ENCODE data around the gene SLC35F1.

The SLC35F1 gene

DNA sequence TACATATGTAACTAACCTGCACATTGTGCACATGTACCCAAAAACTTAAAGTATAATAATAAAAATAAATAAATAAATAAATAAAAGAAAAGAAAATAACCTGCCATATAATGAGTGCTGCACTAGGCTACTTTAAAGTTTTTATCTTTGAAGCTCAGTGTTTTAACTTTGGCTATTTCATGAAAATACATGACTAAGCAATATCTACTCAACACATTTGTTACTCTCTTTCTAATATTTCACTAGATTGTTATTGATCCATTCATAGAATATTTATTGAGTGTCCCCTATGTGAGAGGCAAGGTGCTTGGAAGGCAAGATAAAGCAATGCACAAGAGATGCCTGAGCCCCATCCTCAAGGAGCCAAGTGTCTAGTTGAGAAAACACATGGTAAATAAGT, 221.7 kb downstream of the SLC35F1 start:
- H2AFZ ChIP-seq (ENCODE audit: low read depth, low read length): no peak overlapping the region

DNA sequence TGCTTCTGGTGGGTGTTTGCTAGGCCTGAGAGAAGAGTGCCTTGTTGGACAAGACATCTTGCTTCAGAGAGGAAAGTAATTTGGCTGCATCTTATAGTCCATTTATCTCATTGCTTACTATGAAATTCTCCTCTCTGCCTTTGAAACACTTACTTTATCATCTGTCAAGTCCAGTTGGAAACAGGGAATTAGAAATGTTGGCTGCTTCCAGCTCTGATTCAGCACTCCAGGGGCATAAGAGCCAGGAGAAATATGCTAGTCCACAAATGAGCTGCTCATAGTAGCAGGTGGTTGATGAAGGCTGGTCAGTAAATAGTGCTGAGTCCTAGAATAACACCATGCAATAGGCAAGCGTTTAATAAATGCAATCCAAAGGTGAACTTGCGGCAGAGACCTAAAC, 227.1 kb downstream of the SLC35F1 start:
- H2AFZ ChIP-seq (ENCODE audit: low read depth, low read length): no peak overlapping the region
- TF ChIP-seq EZH2phosphoT487 (IDR thresholded peaks at IDR 0.05; ENCODE audit: low read depth): no peak
- TF ChIP-seq, protein P1, sequence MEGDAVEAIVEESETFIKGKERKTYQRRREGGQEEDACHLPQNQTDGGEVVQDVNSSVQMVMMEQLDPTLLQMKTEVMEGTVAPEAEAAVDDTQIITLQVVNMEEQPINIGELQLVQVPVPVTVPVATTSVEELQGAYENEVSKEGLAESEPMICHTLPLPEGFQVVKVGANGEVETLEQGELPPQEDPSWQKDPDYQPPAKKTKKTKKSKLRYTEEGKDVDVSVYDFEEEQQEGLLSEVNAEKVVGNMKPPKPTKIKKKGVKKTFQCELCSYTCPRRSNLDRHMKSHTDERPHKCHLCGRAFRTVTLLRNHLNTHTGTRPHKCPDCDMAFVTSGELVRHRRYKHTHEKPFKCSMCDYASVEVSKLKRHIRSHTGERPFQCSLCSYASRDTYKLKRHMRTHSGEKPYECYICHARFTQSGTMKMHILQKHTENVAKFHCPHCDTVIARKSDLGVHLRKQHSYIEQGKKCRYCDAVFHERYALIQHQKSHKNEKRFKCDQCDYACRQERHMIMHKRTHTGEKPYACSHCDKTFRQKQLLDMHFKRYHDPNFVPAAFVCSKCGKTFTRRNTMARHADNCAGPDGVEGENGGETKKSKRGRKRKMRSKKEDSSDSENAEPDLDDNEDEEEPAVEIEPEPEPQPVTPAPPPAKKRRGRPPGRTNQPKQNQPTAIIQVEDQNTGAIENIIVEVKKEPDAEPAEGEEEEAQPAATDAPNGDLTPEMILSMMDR (IDR thresholded peaks at IDR 0.05; ENCODE audit: low read depth, low read length): no peak
- no peak overlapping the region for H3K27ac ChIP-seq (ENCODE audit: low read length)
- H3K9me3 ChIP-seq (ENCODE audit: insufficient read depth, low read length): no peaks in the 10 kb centered on the region
- no peaks in the 10 kb centered on the region for H3K27me3 ChIP-seq (ENCODE audit: low read depth, low read length)
- no peak overlapping the region for H3K4me2 ChIP-seq (ENCODE audit: low read length)
- H3K36me3 ChIP-seq (replicated peaks; ENCODE audit: low read depth, low read length): no peaks in the 10 kb centered on the region
- no peaks in the 10 kb centered on the region for H3K79me2 ChIP-seq (ENCODE audit: low read length)
- H3K4me1 ChIP-seq (ENCODE audit: low read length): no peaks in the 10 kb centered on the region
- no peak overlapping the region for H3K9ac ChIP-seq (ENCODE audit: low read length)
- H3K4me3 ChIP-seq (ENCODE audit: low read length): no peak overlapping the region
- no peaks in the 10 kb centered on the region for H4K20me1 ChIP-seq (ENCODE audit: insufficient read depth, low read length)

More for the DNA sequence above, 221.7 kb downstream of the SLC35F1 start:
- Histone ChIP-seq H3K9ac (ENCODE audit: low read length) (no peak overlapping the region), H3K9me3 (ENCODE audit: insufficient read depth, low read length) (no peaks in the 10 kb centered on the region), H3K36me3 (replicated peaks; ENCODE audit: low read depth, low read length) (no peaks in the 10 kb centered on the region), H3K4me1 (ENCODE audit: low read length) (no peaks in the 10 kb centered on the region), H3K27ac (ENCODE audit: low read length) (no peak overlapping the region), H3K4me2 (ENCODE audit: low read length) (no peak overlapping the region), H3K27me3 (ENCODE audit: low read depth, low read length) (no peaks in the 10 kb centered on the region), H3K79me2 (ENCODE audit: low read length) (no peaks in the 10 kb centered on the region), H3K4me3 (ENCODE audit: low read length) (no peak overlapping the region), H4K20me1 (ENCODE audit: insufficient read depth, low read length) (no peaks in the 10 kb centered on the region)
- TF ChIP-seq, protein P1 (IDR thresholded peaks at IDR 0.05; ENCODE audit: low read depth, low read length): no peak
- no peak for TF ChIP-seq EZH2phosphoT487 (IDR thresholded peaks at IDR 0.05; ENCODE audit: low read depth)

DNA sequence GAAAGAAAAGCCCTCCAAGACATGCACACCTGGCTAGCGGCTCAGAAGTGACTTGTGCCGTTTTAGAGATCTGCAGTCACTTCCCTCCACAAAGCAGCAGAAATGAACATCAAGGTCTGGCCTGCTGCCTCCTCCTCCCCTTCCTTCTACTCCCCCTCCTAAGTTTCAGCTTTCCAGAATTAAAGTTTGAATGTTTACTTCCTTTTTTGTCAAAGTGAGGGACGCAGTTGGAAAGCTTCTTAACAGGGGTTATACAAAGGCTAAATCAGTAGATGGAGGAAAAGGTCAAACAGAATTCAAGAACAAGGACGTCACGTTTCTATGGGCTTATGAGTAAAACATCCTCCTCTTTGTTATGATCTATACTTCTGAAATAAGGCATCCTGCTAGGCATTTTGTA, 227.7 kb downstream of the SLC35F1 start:
- Histone ChIP-seq H3K4me1 (ENCODE audit: low read length) (no peaks in the 10 kb centered on the region), H3K27ac (ENCODE audit: low read length) (no peak overlapping the region), H2AFZ (ENCODE audit: low read depth, low read length) (no peak overlapping the region), H3K4me3 (ENCODE audit: low read length) (no peak overlapping the region), H3K9me3 (ENCODE audit: insufficient read depth, low read length) (no peaks in the 10 kb centered on the region), H3K36me3 (replicated peaks; ENCODE audit: low read depth, low read length) (no peaks in the 10 kb centered on the region), H3K27me3 (ENCODE audit: low read depth, low read length) (no peaks in the 10 kb centered on the region), H3K79me2 (ENCODE audit: low read length) (no peaks in the 10 kb centered on the region), H3K9ac (ENCODE audit: low read length) (no peak overlapping the region), H3K4me2 (ENCODE audit: low read length) (no peak overlapping the region), H4K20me1 (ENCODE audit: insufficient read depth, low read length) (no peaks in the 10 kb centered on the region)
- no peak for TF ChIP-seq EZH2phosphoT487 (IDR thresholded peaks at IDR 0.05; ENCODE audit: low read depth)
- TF ChIP-seq, protein P1 (IDR thresholded peaks at IDR 0.05; ENCODE audit: low read depth, low read length): no peak

DNA sequence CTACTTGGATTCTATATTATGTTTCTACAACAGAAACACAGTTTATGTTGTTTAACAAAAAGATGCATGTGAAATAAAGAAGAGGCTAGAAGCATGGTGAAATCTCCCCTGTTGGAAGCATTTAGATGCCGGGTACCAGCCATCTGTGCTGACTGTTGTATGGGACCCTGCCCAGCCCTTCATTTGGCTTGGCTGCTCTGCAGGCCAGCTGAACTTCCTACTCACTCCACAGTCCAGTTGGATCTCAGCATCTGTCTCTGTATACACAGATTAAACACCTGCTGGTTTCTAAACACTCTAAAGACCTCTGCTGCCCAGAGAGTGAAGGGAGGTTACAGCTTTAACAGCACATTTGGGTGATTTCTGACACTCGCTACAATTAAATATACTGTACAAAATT, 228.3 kb downstream of the SLC35F1 start:
- H3K27me3 ChIP-seq (ENCODE audit: low read depth, low read length): no peaks in the 10 kb centered on the region
- H2AFZ ChIP-seq (ENCODE audit: low read depth, low read length): no peak overlapping the region
- no peak overlapping the region for H3K27ac ChIP-seq (ENCODE audit: low read length)
- no peak overlapping the region for H3K4me2 ChIP-seq (ENCODE audit: low read length)
- no peak overlapping the region for H3K9ac ChIP-seq (ENCODE audit: low read length)
- H3K4me3 ChIP-seq (ENCODE audit: low read length): no peak overlapping the region
- no peak for TF ChIP-seq EZH2phosphoT487 (IDR thresholded peaks at IDR 0.05; ENCODE audit: low read depth)
- TF ChIP-seq, protein P1 (IDR thresholded peaks at IDR 0.05; ENCODE audit: low read depth, low read length): no peak
- no peaks in the 10 kb centered on the region for H3K4me1 ChIP-seq (ENCODE audit: low read length)
- H3K36me3 ChIP-seq (replicated peaks; ENCODE audit: low read depth, low read length): no peaks in the 10 kb centered on the region
- H3K9me3 ChIP-seq (ENCODE audit: insufficient read depth, low read length): no peaks in the 10 kb centered on the region
- H3K79me2 ChIP-seq (ENCODE audit: low read length): no peaks in the 10 kb centered on the region
- H4K20me1 ChIP-seq (ENCODE audit: insufficient read depth, low read length): no peaks in the 10 kb centered on the region
